ENCODE data around the gene JPT2.
A peak's percentile ranks its signal among the peaks of the same experiment; 100 is the strongest.

JPT2 gene, protein sequence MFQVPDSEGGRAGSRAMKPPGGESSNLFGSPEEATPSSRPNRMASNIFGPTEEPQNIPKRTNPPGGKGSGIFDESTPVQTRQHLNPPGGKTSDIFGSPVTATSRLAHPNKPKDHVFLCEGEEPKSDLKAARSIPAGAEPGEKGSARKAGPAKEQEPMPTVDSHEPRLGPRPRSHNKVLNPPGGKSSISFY

DNA sequence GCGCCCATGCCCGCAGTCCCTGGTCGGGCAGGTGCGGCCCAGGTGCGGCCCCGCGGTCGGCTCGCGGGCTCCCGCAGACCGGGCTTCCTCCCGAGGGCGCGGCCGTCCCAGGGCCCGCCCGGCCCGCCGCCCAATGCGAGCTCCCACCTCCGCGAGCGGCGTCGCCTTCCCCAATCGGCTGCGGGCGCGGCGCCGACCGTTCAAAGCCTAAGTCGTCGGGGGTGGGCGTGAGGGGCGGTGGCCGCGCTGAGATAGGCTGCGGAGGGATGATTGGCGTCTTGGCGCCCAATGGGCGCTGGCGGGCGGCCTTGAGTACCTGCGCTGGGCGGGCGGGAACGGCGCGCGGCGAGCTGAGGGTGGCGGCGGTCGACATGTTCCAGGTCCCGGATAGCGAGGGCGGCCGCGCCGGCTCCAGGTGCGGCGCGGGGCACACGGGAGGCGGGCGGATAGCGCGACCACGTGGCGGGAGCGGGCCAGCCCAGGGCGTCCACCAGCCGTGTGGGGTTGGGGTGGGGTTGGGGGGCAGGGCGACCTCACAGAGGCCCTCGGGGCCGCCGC is at the start of gene JPT2:
TSS of gene JPT2 (plus strand) at position 338 of the 558 bp plus-strand sequence. CDS start at position 372, 34 bp downstream.
- peak; percentile 81 for DNase-seq

DNA sequence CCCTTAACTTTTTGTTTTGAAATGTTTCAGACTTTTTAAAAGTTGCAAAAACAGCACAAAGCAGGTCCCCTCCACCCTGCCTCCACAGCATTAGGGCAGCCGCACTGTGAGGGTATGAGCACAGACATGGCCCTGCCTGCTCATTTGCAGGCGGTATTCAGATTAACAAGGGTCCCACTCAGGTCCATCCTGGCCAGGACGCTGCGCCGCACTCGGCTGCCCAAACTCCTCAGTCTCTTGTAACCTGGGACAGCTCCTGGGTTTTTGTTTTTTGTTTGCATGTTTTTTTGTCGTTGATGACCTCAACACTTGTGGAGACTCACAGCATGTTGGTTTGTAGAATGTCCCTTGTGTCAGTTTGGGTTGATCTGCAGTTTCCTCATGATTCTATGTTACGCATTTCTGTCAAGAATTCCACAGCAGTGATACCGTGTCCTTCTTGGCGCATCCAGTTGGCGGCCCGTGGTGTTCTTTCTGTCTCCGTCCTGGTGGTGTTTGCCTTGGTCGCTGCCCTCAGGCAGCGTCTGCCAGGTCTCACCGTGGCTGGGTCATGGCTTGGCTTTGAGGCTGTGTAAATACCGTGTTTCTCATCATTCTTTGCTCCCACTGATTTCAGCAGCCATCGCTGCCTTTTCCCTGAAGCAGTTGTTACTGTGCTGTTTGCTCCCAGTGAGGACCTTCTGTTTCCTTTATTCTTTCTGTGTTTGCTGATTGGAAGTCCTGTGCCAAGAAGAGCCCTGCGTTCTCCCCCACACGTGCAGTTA is 47.4 kb upstream of the JPT2 start:
- no peak for DNase-seq

DNA sequence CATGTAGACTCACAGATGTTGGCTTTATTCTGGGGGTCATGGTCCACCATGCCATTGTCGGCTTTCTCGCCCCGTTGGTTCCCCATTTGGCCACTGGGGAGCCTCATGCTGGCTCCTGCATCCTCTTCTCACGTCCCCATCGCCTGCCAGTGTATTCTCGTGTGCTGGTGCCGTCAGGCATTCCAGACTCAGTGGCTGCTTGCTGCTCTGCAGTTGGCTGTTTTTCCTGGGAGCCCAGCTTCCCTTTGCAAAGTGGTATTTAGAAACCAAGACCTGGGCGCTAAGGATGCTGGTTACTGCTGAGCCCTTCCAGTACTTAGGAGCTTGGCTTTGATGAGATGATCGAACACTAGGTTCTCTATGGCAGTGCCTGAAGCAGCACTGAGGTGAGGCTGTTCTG is 46.8 kb upstream of the JPT2 start:
- DNase-seq: no peak

DNA sequence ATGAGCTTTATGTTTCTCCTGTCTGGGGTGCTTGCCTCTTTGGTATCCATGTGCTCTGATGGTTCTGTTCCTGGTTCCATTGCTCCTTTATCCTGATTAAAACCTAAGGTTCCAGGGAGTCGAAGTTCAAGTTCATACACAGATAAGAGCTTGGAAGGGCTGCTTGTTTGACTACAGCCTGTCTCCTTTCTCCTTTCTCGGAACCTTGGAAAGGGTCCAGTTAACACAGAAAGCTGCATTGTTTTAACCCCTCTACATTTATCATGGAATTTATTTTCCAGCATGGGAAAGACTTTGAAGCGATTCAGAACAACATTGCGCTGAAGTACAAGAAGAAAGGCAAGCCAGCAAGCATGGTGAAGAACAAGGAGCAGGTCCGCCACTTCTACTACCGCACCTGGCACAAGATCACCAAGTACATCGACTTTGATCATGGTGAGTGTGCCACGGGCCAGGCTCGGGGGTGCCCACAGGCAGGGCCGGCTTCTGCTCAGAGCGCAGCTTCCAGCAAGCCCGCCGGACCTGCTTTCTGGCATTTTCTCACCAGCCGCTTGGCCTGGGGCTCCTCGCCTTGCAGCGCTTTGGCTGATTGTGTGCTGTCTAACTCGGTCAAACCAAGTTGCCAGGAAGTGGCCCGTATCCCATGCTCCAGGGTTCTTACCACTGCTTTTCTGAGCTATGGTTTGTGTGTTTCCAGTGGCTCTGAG is 46.0 kb upstream of the JPT2 start:
- no peak for DNase-seq

DNA sequence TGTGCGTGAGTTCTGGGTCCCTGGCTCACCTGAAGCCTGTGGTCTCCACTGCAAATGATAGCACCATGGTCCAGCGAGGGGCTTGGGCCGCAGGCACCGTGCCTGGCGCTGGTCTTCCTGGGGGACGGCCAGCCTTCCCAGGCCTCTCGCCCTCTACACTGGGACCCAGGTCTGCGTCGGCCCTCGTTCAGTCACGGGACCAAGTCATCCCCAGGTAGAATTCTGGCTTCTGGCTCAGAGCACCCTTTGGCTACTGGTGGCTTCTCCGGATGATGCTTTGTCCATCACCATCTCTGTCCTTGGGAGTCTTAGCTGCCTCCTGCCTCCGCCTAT is 45.5 kb upstream of the JPT2 start:
- DNase-seq: no peak

DNA sequence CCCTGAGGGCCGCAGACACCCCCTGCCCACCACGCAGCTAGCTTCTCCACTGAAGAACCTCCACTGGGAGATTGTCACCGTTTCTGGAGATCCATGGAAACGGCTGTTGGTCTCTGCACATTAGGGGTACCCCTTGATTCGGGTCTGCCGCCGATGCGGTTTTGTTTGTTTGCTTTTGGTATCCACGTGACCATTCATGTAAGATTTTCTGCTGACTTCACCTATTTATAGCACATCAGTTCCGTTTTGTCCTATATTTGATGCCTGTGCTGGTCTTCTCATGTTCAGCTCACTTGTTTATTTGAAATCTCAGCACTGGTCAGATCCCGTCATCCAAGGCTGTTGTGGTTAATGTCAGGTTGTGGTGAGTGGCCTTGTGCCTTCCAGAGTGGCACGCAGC is 44.8 kb upstream of the JPT2 start:
- no peak for DNase-seq

DNA sequence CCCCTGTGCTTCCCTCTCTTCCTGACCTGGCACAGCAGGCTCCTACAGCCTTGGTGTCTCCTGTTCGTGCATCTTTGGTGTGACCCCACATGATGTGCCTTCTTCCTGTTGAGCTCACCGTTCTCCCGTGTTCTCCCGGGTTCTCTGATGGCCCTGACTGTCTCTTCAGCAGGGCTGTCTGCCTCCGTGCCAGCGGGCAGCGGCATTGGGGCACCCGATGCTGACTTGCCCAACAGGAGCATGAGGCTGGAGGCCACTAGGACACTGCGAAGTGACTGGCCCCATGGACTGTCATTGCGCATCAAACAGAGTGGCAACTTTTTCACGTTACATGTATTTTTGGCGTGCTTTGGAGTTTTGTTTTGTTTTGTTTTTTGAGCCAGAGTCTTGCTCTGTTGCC is 43.5 kb upstream of the JPT2 start:
- DNase-seq: no peak

DNA sequence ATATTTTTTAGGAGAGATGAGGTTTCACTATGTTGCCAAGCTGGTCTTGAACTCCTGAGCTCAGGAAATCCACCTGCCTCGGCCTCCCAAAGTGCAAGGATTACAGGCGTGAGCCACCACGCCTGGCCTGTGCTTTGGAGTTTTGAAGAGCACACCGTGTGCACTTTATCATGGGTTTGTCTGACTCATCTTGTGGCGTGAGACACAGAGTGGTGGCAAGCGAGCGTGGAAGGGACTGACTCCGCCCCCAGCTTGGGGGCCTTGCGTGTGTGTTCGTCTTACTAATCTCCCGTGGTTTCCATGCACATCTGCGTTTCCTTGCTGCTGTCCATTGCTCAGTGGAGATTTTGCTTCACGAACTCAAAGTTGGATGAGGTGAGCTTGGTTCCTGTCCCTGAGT is 43.0 kb upstream of the JPT2 start:
- DNase-seq: no peak

DNA sequence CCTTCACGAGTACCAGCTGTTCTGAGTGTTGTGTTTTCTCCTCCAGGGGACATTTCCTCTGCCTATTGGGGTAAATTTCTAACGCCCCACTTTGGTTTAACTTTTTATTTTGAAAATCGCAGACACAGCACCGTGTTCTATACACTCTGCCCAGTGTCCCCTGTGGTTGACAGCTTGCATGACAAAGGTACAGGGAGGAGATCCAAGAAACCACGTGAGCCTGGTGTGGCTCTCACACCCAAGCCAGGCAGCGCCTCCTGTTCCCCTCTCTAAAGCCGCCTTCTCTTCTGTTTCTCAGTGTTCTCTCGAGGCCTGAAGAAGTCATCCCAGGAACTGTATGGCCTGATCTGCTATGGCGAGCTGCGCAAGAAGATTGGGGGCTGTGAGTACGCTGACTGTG is 40.6 kb upstream of the JPT2 start:
- DNase-seq: no peak

DNA sequence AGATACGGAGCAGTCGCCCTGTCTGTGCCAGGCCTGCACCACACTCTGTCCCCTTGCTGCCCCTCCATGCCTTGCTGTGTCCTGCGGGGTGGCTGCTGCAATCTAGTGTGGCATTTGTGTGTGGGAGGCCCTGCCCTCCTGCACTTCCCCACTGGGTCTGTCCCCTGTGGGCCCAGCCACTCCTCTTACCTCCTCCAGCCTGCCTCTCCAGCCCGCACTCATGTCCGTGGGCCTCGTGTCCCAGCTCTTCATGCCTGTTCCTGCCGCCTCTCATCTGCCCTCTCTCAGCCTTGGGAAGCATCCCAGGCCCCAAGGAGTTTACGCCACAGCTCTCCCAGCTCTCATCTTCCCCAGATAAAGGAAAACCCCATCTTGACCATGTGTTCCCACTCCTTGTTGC is 39.3 kb upstream of the JPT2 start:
- DNase-seq: no peak

DNA sequence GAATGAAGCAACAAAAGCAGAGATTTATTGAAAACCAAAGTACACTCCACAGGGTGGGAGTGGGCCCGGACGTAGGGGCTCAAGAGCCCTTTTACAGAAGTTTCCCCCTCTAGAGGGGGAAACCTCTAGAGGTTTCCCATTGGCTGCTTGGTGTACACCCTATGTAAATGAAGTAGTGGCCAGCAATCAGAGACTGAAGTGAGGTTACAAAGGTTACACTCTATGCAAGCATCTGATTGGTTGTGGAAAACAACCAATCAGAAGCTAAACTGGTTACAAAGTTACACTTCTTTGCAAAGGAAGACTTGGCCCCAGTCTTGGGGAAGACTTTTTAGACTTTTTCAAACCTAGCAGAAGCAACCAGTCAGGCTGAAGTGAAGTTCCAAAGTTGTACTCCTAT is 38.8 kb upstream of the JPT2 start:
- no peak for DNase-seq

DNA sequence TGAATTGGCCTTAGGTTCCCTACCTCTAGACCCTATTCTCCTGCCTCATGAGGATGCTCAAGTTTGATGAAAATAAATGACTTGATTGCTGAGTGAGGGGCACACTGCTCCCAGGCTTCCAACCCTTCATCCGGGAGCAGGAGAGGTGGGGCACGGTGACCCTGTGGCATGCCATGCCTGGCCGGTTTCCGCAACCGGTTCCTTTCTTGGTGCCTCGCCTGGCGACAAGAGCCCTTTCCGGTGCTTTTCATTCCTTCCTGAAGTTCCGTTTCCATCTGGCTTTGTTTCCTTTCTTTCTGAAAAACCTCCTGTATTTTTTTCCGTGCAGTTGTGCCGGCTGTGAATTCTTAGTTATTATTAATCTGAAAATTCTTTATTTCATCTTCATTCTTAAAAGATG is 38.2 kb upstream of the JPT2 start:
- no peak for DNase-seq

DNA sequence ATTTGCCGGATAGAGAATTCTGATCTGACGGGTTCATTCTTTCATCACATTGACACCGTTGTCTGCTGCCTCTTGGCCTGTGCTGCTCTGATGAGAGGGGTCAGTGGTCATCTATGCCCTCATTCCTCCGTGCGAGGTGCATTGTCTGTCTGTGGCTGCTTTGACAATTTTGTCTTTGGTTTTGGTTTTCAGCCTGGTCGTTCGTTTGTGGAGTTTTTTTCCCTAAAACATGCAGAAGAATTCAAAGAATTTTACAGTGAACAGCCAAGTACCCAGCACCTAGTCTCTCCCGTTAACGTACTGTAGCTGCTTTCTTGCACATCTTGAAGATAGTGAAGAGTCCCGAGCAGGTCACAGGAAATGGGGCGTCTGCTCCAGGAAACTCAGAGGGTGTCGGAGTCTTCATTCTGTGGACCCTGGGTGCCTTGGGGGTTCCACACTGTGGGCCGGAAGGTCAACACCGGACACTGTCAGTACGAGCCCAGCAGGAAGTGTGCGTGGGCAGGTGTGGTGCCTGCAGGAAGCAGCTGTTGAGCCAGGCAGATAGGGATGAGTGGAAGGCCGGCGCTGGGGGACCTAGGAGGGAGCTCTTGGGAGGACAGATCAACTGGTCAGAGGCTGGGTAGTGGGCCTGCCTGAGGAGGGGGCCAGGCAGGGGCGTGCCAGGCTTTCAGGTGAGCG is 37.7 kb upstream of the JPT2 start:
- DNase-seq: no peak

DNA sequence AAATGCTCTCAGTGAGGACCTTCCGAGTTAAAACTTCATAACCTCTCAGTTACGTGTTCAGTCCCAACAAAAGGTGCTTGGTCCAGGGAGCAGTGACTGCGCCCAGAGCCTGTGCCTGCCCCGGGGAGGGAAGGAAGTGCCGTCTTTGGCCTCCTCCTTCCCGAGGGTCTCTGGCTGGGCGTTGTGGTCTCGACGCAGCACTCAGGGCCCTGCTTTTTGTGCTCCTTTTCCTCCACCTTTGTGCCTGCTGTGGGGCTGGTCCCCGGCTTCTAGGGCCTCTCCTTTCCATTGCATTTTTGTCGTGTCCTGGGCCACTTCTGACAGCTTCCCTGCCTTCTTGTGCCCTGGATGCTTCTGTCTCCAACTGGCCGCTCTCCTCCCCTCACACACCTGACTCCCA is 36.8 kb upstream of the JPT2 start:
- DNase-seq: no peak

DNA sequence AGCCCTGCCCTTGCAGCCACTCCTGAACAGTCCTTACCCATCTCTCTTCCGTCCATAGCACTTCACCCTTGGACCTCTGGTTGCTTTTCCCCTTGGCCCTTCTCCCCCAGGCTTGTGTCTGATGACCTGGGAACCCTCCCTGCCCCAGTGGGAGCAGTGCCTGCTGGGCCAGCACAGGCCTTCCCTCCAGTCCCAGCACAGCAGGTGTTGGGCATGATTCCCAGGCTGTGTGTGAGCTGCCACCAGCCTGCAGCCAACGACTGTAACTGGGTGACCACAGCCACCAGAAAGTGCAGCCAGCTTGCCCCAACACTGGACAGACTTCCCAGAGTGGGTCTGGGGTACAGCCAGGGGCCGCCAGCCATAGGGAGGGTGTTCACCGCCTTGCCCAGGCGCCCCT is 35.9 kb upstream of the JPT2 start:
- DNase-seq: no peak

DNA sequence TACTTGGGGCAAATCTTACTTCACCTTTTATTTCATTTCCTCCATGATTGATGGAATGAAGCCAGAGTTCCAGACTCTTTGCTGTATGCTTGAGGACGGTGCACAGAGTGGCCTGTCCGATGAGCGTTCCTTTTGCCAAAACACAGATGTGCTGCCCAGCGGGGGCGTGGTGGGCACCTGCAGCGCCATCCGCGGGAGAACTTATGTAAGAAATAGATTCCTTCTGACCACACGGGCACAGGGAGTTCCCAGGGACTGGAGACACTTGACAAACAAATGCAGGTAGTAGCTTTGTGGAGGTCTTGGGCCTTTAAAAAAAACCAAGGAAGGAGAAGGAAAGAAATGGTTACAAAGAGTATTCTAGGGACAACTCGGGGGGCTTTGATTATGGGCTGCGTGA is 35.3 kb upstream of the JPT2 start:
- no peak for DNase-seq

DNA sequence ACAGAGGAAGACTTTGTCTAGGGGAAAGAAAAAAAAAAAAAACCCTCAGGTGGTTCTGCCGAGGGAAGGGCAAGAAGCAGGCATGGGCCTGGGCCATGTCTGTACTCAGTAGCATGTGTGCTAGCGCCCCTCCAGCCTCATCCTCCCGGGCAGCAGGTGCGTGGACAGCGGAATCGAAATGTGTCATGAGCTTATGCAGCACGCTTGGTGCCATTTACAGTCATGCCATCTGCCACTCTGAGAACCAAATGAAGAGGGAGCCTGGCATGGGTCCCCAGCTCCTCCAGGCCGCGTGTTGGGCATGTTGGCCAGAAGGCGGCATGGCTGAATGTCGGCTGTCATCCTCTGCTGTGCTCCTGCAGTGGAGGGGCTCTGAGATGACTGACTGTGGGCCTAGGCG is 34.6 kb upstream of the JPT2 start:
- DNase-seq: no peak

DNA sequence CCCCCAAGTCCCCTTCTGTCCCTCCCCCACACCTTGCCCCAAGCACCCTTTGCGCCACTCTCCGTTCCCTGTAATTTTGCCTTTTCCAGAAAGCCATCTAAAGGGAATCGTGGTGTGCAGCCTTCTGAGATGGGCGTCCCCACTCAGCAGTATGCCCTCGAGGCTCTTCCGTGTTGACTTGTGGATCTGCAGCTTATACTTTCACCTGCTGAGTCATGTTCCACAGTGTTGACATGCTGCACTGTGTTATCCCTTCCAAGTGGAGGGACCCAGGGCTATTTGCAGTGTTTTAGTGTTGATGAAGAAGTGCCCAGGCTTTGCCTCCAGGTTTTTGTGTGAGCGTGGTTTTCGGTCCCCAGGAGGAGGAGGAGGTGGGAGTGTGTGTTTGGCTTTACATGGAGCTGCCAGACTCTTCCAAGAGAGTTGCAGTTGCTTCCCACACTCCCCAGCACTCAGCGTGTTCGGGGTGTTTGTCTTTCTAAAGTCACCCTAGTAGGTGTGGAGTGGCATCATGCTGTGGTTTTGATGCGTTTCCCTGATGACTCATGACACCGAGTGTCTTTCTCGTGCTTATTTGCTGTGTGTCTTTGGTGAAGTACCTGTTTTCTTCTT is 32.1 kb upstream of the JPT2 start:
- no peak for DNase-seq

DNA sequence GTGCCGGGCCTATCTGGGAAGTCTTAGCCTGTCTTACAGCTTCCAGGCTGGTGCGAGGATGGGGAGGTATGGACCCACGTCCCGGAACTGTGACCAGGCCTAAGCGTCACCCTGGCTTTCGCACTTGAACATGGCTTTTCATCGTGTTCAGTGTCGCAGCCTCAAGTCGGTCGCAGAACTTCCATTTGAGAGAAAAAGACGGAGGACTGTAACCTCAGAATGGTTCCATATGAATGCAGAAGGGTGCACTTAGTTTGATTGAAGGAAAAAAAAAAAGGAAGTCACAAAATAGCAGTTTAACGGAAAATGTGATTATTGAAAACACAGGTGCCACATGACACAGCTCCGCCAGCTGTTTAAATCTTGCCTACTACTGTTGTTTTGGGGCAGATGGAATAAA is 30.2 kb upstream of the JPT2 start:
- no peak for DNase-seq

DNA sequence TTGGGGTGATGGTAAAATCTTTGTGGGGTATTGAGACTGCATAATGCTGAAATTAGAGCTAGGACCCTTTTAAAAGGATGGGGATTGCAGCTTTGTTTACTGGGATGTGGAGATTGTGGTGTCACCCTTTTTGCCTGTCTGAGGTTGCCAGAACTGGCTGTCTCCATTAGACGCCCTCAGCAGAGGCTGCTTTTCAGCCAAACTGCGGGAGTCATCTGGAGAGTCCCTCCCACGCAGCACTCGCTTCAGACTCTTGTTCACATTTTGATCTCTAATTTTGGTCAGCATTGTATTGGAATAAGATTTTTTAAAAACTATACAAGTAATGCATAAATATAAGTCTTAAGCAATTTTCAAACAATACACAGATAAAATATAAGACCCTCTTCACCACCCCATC is 27.9 kb upstream of the JPT2 start:
- no peak for DNase-seq

DNA sequence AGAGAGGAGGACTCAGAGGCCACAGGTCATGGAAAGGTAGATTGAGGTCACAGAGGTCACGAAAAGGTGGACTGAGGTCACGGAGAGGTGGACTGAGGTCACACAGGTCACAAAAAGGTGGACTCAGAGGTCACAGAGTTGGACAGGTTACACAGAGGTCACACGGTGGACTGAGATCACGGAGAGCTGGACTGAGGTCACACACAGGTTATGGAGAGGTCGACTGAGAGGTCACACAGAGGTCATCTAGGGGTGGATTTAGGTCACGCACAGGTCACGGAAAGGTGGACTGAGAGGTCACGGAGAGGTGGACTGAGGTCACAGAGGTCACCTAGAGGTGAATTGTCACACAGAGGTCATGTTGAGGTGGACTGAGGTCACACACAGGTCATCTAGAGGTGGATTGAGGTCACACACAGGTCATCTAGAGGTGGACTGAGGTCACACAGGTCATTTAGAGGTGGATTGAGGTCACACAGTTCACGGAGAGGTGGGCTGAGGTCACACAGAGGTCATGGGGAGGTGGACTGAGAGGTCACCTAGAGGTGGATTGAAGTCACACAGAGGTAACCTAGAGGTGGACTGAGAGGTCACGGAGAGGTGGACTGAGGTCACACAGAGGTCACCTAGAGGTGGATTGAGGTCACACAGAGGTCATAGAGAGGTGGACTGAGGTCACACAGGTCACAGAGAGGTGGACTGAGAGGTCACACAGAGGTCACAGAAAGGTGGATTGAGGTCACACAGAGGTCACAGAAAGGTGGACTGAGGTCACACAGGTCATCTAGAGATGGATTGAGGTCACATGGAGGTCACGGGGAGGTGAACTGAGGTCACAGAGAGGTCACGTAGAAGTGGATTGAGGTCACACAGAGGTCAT is 26.7 kb upstream of the JPT2 start:
- DNase-seq: no peak

DNA sequence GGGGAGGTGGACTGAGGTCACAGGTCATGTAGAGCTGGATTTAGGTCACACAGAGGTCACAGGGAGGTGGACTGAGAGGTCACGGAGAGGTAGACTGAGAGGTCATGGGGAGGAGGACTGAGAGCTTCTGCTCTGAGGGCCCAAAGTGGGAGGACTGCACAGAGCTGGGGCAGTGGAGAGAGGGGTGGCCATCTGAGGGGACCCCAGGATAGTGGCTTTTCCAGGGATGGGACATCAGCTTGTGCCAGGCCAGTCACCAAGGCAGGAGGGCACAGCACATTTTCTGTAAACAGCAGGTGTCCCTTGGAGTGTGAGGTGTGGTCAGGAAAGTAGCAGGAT is 26.1 kb upstream of the JPT2 start:
- no peak for DNase-seq

Measured in SHP77 treated with DMSO at 0.1 percent for 48 hours (cell line).